DOHH2 (cell line): Measurements from ENCODE around the gene NPY4R.
"Not testable (repeated sequence)": the region's sequence is repeated elsewhere in the genome, so short reads cannot be mapped to it uniquely, and the experiment has no call there.

Source experiments
- H3F3A ChIP-seq: fragments of 200-600 bp; sonication (generic), shearing (Covaris generic); 2 replicates; pipeline ENCODE4 v1.6.0; 2016; ENCODE audit warnings: antibody characterized with exemption, mild to moderate bottlenecking; ENCODE audit not compliant: control insufficient read depth, insufficient read depth
- H3K27ac ChIP-seq: fragments of 200-600 bp; sonication (generic); 2 replicates; pipeline ENCODE4 v1.5.1; 2014; ENCODE audit warnings: low read depth, mild to moderate bottlenecking, low read length, moderate library complexity
- H3K27me3 ChIP-seq: fragments of 200-600 bp; sonication (generic); 2 replicates; pipeline ENCODE4 v1.6.1; 2014; ENCODE audit warnings: mild to moderate bottlenecking, low read length, mixed read lengths; ENCODE audit not compliant: control insufficient read depth
- H3K36me3 ChIP-seq: fragments of 200-600 bp; sonication (generic); 2 replicates; pipeline ENCODE4 v1.6.1; 2014; ENCODE audit warnings: mild to moderate bottlenecking, low read length, moderate library complexity, mixed read lengths; ENCODE audit not compliant: control insufficient read depth
- H3K4me1 ChIP-seq: fragments of 200-600 bp; sonication (generic); 2 replicates; pipeline ENCODE4 v1.6.1; 2014; ENCODE audit warnings: mild to moderate bottlenecking, low read length, mixed read lengths; ENCODE audit not compliant: control insufficient read depth
- H3K4me2 ChIP-seq: fragments of 200-600 bp; sonication (generic); 2 replicates; pipeline ENCODE4 v1.6.0; 2014; ENCODE audit warnings: mild to moderate bottlenecking, low read length, moderate library complexity
- H3K4me3 ChIP-seq: fragments of 200-600 bp; sonication (generic); 2 replicates; pipeline ENCODE4 v1.5.1; 2014; ENCODE audit warnings: mild to moderate bottlenecking, low read length, mixed read lengths
- H3K79me2 ChIP-seq: fragments of 200-600 bp; sonication (generic); 2 replicates; pipeline ENCODE4 v1.6.1; 2014; ENCODE audit warnings: mild to moderate bottlenecking, low read length, mixed read lengths; ENCODE audit not compliant: control insufficient read depth
- H3K9me2 ChIP-seq: fragments of 200-600 bp; sonication (generic); replicated peaks from 2 replicates; pipeline ENCODE4 v1.6.1; 2014; ENCODE audit warnings: mild to moderate bottlenecking, low read length, mixed read lengths; ENCODE audit not compliant: control insufficient read depth
- H3K9me3 ChIP-seq: fragments of 200-600 bp; sonication (generic); 2 replicates; pipeline ENCODE4 v1.6.1; 2014; ENCODE audit warnings: antibody characterized with exemption, low read length, mixed read lengths; ENCODE audit not compliant: control insufficient read depth, insufficient read depth
- H4K20me1 ChIP-seq: fragments of 200-600 bp; sonication (generic); 2 replicates; pipeline ENCODE4 v1.6.0; 2014; ENCODE audit warnings: low read depth, mild to moderate bottlenecking, antibody characterized with exemption, low read length, moderate library complexity; ENCODE audit not compliant: control insufficient read depth, insufficient read depth

NPY4R gene

DNA sequence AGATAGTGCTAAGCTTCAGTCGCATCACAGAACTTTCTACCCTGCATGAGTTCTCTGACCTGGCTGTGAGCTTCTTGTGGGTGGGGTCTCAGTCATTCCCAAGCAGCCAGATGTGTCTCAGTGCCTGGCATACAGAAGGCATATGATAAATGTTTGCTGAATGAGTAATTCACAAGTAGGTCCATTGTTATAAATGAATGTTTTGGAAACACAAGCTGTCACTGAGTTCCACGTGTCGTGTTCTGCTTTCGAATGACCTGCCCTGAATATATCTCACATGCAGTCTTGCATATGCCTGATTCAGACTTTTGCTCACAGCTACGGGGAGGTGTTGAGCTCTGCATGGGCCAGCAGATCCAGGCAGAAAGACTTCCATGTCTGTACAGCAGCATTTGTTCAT, 46.2 kb upstream of the NPY4R start:
- not testable (repeated sequence) for H3K4me3 ChIP-seq, H3K4me1 ChIP-seq, H3K36me3 ChIP-seq, H3F3A ChIP-seq, H4K20me1 ChIP-seq, H3K79me2 ChIP-seq, H3K27ac ChIP-seq, H3K9me2 ChIP-seq, H3K4me2 ChIP-seq, H3K9me3 ChIP-seq, H3K27me3 ChIP-seq

DNA sequence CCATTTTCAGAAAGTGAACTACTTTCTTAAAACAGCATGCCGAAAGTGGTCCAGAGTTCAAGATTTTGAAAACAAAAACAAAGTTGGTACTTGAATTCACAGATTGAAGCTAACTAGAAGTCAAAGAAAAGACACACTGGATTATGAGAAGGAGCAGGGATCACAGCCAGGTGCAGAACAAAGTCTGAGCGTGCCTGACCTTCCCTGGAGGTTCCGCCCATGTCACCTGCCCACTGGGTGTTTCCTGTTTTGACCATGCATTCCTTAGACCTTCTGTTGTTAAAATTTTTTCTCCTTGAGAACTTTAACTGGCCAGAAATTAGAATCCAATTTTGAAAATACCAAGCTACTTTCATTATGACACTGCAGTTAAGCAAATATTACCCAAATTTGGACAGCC, 34.2 kb upstream of the NPY4R start:
- H3K9me3 ChIP-seq, H4K20me1 ChIP-seq, H3F3A ChIP-seq, H3K27me3 ChIP-seq, H3K9me2 ChIP-seq, H3K27ac ChIP-seq, H3K79me2 ChIP-seq, H3K4me2 ChIP-seq, H3K36me3 ChIP-seq, H3K4me1 ChIP-seq, H3K4me3 ChIP-seq: not testable (repeated sequence)

DNA sequence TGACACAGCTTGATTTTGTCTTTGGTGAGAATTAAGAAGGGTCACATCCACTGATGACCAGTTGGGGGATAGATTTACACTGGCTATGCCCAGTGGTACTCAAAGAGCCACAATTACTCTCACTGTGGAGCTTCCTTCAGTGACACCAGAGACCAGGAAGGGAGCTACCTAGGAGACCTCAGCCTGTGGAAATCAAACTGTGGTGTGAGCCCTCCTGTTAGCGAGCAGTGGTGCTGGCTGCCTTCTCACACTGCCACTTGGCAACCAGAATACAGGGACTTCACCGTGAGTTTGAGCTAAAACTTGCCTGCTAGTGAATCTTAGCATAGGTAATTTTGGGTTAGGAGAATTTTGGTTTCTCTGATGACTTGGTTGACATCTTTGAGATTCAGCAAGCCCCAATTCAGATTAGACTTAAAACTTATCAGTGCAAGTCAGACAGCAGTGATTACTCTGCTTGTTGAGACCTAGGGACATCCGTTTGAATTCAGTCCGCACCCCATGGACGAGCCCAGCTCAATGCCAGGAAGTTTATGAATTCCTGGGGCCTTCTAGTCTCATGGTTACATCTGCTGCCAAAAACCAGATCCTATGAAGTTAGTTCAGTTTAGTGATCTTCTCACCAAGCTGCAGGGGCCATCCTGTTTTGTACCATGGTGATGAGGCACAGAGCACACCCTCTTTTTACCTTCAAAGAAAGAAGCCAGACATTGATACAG, 33.4 kb upstream of the NPY4R start:
- not testable (repeated sequence) for H3K36me3 ChIP-seq, H3K9me2 ChIP-seq

DNA sequence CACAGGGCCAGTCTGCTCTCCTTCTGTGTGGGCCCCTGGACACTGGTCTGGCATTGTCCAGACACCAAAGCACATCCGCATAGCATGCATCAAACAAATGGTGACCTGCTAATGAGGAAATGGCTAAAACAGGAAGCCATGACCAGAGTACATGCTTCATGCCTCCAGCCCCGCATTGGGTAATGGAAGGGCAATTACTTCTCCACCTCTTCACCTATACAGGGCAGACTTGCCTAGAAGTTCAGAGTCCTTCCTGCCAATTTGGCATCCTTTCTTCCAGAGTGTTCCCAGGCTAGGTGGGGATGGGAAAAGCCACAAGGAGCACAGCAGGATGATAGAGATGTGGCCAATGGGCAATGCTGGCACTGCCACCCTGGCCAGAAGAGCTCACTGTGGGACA, 32.1 kb upstream of the NPY4R start:
- not testable (repeated sequence) for H4K20me1 ChIP-seq, H3K4me2 ChIP-seq, H3K36me3 ChIP-seq, H3K4me1 ChIP-seq, H3K27me3 ChIP-seq, H3K9me2 ChIP-seq, H3K4me3 ChIP-seq, H3F3A ChIP-seq, H3K27ac ChIP-seq, H3K79me2 ChIP-seq, H3K9me3 ChIP-seq

More for the DNA sequence above, 33.4 kb upstream of the NPY4R start:
- not testable (repeated sequence) for H3K27me3 ChIP-seq, H3K4me3 ChIP-seq, H3K4me2 ChIP-seq, H3K79me2 ChIP-seq, H3K27ac ChIP-seq, H3K9me3 ChIP-seq, H3F3A ChIP-seq, H4K20me1 ChIP-seq, H3K4me1 ChIP-seq

DNA sequence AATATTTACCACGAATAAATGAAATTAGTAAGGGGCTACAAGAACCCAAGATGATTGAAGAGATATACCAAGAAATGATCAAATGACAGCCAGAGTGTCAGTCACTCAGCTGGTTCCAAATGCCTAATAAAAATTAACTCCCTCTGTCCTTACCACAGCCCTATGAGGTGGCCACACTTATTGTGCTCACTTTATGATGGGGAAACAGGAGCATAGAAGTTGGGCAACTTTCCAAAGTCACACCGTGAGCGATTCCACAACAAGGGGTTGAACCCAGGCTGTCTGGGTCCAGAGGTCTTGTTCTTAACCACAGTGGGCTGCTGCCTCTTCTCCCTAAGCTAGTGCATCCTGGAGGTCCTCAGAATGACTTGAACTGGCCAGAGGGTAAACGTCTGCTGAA, 31.6 kb upstream of the NPY4R start:
- H3K4me1 ChIP-seq, H3K4me3 ChIP-seq, H3K4me2 ChIP-seq, H3K27ac ChIP-seq, H3K36me3 ChIP-seq, H3K79me2 ChIP-seq, H3K9me3 ChIP-seq, H3K27me3 ChIP-seq, H3F3A ChIP-seq, H4K20me1 ChIP-seq, H3K9me2 ChIP-seq: not testable (repeated sequence)

DNA sequence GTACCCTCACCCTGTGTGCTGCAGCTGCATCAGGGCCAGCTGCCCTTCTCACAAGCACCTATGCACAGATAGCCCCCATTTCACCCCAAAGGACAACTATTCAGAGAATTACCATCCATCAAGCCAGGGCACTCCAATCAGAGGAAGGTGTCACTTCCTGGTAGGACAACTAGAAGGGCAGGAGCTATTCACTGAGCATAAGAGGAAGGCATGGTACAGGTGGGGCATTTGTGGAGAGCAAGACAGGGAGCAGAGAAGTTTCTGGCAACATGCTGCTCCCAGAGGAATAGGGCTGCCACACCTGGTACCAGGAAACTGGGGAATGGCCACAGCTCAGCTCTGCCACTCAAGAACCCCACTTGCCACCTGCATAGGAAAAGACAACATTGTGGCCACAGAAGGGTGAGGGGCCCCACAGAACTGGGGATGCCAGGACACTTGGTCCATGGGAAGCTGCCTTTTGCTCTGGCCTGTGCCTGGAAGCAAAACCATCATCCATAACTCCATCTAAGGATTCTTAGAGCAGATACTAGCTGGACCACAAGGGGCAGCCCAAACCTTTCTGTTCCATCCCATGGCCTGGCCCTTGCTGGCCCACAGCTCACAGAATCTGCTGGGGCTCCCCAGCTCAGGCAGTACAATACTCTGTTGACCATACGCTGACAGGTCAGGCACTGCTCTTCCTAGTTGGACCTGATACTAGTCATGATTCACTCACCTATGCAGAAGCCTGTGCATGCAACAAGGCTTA, 25.8 kb upstream of the NPY4R start:
- not testable (repeated sequence) for H3K27ac ChIP-seq, H4K20me1 ChIP-seq, H3F3A ChIP-seq, H3K4me3 ChIP-seq, H3K4me2 ChIP-seq, H3K36me3 ChIP-seq, H3K79me2 ChIP-seq, H3K9me2 ChIP-seq, H3K27me3 ChIP-seq, H3K9me3 ChIP-seq, H3K4me1 ChIP-seq

DNA sequence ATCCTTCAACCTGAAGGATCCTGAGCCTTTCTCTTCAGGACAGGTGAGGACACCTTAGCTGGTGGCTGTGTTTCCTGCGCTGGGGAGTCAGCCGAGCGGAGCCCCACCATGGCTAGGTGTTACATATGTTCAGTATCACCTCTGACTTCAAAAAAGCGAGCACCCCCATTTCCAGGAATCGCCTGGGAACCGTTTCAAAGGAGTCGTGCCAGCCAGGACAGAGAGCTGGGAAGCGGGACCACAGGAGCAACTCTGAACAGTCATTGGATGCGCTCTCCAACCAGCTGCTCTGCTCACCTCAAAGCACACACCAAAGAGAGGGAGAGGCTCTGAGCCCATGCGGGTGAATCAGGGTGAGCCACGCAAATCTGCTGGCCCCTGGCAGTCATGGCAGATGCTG, 24.5 kb upstream of the NPY4R start:
- H3K9me2 ChIP-seq, H3K4me3 ChIP-seq, H3K36me3 ChIP-seq, H3K4me2 ChIP-seq, H3K9me3 ChIP-seq, H3K27ac ChIP-seq, H3K4me1 ChIP-seq, H3K27me3 ChIP-seq, H3F3A ChIP-seq, H4K20me1 ChIP-seq, H3K79me2 ChIP-seq: not testable (repeated sequence)

DNA sequence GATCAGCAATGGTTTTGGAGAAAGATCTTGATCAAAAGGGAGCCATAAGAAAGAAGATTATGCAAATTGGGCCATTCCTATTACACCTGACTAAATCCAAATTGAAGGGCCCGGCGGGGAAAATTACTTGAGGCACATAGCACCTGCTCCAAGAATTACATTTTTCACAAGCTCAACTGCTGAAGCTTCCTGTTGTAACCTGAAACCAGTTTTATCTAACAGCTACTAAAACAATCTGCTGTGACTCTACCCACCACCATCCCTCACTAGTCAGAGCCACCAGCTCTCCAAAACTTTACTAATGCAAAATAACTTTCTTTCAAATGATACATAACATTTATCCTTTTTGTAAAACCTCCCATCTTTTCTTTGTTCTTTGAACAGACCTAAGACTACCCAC, 20.7 kb upstream of the NPY4R start:
- not testable (repeated sequence) for H3K4me3 ChIP-seq, H4K20me1 ChIP-seq, H3K4me1 ChIP-seq, H3K36me3 ChIP-seq, H3K4me2 ChIP-seq, H3K27me3 ChIP-seq, H3K9me2 ChIP-seq, H3K79me2 ChIP-seq, H3K9me3 ChIP-seq, H3F3A ChIP-seq, H3K27ac ChIP-seq
